ENCODE measurements around the gene HAUS3. TPM values are rescaled to one million over a fixed set of nuclear protein-coding genes. Genes with fewer than 3 reads are reported as not detected.

The HAUS3 gene
- total RNA-seq, 1 experiment from 2014 or later = 17.3 TPM

DNA sequence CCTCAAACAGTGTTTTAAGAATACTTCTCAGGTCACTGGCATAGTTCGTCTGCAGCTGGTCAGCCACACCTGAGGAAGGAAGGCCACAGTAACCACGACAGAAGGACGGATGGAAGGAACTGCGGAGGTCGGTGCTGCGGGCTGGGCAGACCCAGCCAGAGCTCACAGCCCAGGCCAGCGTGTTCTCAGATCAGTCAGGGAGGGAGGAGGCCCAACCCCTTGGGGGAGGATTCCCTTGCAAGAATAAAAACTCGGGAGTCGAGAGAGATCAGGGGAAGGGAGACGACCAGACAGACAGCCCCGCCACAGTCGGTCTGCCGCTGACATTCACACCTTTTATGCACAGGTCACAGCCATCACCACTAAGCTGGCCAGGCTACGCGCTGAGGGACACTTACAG lies 31.3 kb upstream of the HAUS3 start:
- ChIA-PET CTCF (no interaction called here), RAD21 (ENCODE audit: low non-redundant PET in 1 of 2, low total read pairs in 2 of 2, uncharacterized antibody in 2 of 2, unreplicated experiment in 2 of 2) (no interaction called here), POLR2A (no interaction called here)
- Histone ChIP-seq H2AFZ (ENCODE audit: low read depth, low read length, poor library complexity, severe bottlenecking) (no peak overlapping the region), H3K4me2 (ENCODE audit: low read length) (no peak overlapping the region), H3K4me1 (ENCODE audit: control insufficient read depth in 1 of 2, insufficient read depth in 2 of 2, low read length in 2 of 2) (no peaks in the 10 kb centered on the region), H3K9me3 (ENCODE audit: control insufficient read depth in 1 of 2, insufficient read depth in 1 of 2, low read depth in 1 of 2, low read length in 2 of 2) (no peaks in the 10 kb centered on the region), H3K27me3 (ENCODE audit: insufficient read depth, low read length) (no peaks in the 10 kb centered on the region), H4K20me1 (ENCODE audit: insufficient read depth) (no peaks in the 10 kb centered on the region), H3K36me3 (ENCODE audit: control insufficient read depth in 1 of 2, insufficient read depth in 2 of 2, low read length in 2 of 2) (no peaks in the 10 kb centered on the region), H3K27ac (ENCODE audit: low read depth, low read length) (no peak overlapping the region), H3K9me2 (ENCODE audit: insufficient read depth) (no peaks in the 10 kb centered on the region), H3K79me2 (ENCODE audit: insufficient read depth, low read length) (no peaks in the 10 kb centered on the region), H3K9ac (ENCODE audit: low read length) (no peak overlapping the region), H3K4me3 (replicated peaks in 1 of 2; ENCODE audit: low read depth in 1 of 2, low read length in 2 of 2) (no peak overlapping the region)
- ATAC-seq (no peak), DNase-seq (ENCODE audit: low read depth, low spot score) (no peak)
- TF ChIP-seq ZNF274 (IDR thresholded peaks at IDR 0.05; ENCODE audit: low read depth, low read length) (no peak), ZFX (IDR thresholded peaks at IDR 0.05) (no peak), EZH2phosphoT487 (IDR thresholded peaks at IDR 0.05; ENCODE audit: borderline replicate concordance) (no peak), EGR1 (IDR thresholded peaks at IDR 0.05; ENCODE audit: low read depth) (no peak), JUND (IDR thresholded peaks at IDR 0.05) (no peak)
- TF ChIP-seq, protein P1, sequence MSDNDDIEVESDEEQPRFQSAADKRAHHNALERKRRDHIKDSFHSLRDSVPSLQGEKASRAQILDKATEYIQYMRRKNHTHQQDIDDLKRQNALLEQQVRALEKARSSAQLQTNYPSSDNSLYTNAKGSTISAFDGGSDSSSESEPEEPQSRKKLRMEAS (IDR thresholded peaks at IDR 0.05) = no peak
- intact Hi-C loops (cut with micrococcal nuclease) = no loop called here
- BruUV-seq (replicated peaks) = no TSS peak

DNA sequence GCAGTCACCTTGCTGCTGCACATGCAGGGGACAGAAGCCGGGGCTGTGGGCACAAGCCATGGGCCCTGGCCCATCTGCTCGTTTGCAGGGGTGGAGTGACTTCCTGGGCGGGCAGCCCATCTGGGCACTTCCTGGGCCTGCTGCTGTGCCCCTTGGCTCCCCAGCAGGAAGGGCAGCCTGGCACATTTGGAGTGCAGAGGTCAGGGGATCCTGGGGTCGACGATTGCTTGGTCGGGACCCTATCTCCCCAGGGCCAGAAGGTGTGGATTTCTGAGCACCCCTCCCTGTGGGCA lies 30.9 kb upstream of the HAUS3 start:
- Histone ChIP-seq H3K9ac (ENCODE audit: low read length) (no peak overlapping the region), H3K4me1 (ENCODE audit: control insufficient read depth in 1 of 2, insufficient read depth in 2 of 2, low read length in 2 of 2) (no peaks in the 10 kb centered on the region), H2AFZ (ENCODE audit: low read depth, low read length, poor library complexity, severe bottlenecking) (no peak overlapping the region), H3K27ac (ENCODE audit: low read depth, low read length) (no peak overlapping the region), H3K9me2 (ENCODE audit: insufficient read depth) (no peaks in the 10 kb centered on the region), H3K4me3 (replicated peaks in 1 of 2; ENCODE audit: low read depth in 1 of 2, low read length in 2 of 2) (no peak overlapping the region), H3K79me2 (ENCODE audit: insufficient read depth, low read length) (no peaks in the 10 kb centered on the region), H3K4me2 (ENCODE audit: low read length) (no peak overlapping the region), H3K9me3 (ENCODE audit: control insufficient read depth in 1 of 2, insufficient read depth in 1 of 2, low read depth in 1 of 2, low read length in 2 of 2) (no peaks in the 10 kb centered on the region), H4K20me1 (ENCODE audit: insufficient read depth) (no peaks in the 10 kb centered on the region), H3K27me3 (ENCODE audit: insufficient read depth, low read length) (no peaks in the 10 kb centered on the region), H3K36me3 (ENCODE audit: control insufficient read depth in 1 of 2, insufficient read depth in 2 of 2, low read length in 2 of 2) (no peaks in the 10 kb centered on the region)
- RAD21 ChIA-PET (ENCODE audit: low non-redundant PET in 1 of 2, low total read pairs in 2 of 2, uncharacterized antibody in 2 of 2, unreplicated experiment in 2 of 2) = no interaction called here
- TF ChIP-seq TCF7L2 (IDR thresholded peaks at IDR 0.05; ENCODE audit: borderline replicate concordance, extremely low read depth, insufficient read depth, insufficient read length) = no peak
- no peak for TF ChIP-seq FOSL1 (IDR thresholded peaks at IDR 0.05; ENCODE audit: low read depth)
- TF ChIP-seq ZNF274 (IDR thresholded peaks at IDR 0.05; ENCODE audit: low read depth, low read length) = no peak
- no peak for TF ChIP-seq YY1 (IDR thresholded peaks at IDR 0.05; ENCODE audit: extremely low read depth, insufficient replicate concordance, low read depth, low read length)
- TF ChIP-seq SRF (IDR thresholded peaks at IDR 0.05; ENCODE audit: low read depth) = no peak
- no peak for TF ChIP-seq RAD21 (IDR thresholded peaks at IDR 0.05; ENCODE audit: low read depth)
- TF ChIP-seq POLR2A (IDR thresholded peaks at IDR 0.05; ENCODE audit: borderline replicate concordance, extremely low read depth, insufficient read depth, insufficient read length) = no peak
- no peak for TF ChIP-seq EGR1 (IDR thresholded peaks at IDR 0.05; ENCODE audit: low read depth)
- TF ChIP-seq, protein P2, sequence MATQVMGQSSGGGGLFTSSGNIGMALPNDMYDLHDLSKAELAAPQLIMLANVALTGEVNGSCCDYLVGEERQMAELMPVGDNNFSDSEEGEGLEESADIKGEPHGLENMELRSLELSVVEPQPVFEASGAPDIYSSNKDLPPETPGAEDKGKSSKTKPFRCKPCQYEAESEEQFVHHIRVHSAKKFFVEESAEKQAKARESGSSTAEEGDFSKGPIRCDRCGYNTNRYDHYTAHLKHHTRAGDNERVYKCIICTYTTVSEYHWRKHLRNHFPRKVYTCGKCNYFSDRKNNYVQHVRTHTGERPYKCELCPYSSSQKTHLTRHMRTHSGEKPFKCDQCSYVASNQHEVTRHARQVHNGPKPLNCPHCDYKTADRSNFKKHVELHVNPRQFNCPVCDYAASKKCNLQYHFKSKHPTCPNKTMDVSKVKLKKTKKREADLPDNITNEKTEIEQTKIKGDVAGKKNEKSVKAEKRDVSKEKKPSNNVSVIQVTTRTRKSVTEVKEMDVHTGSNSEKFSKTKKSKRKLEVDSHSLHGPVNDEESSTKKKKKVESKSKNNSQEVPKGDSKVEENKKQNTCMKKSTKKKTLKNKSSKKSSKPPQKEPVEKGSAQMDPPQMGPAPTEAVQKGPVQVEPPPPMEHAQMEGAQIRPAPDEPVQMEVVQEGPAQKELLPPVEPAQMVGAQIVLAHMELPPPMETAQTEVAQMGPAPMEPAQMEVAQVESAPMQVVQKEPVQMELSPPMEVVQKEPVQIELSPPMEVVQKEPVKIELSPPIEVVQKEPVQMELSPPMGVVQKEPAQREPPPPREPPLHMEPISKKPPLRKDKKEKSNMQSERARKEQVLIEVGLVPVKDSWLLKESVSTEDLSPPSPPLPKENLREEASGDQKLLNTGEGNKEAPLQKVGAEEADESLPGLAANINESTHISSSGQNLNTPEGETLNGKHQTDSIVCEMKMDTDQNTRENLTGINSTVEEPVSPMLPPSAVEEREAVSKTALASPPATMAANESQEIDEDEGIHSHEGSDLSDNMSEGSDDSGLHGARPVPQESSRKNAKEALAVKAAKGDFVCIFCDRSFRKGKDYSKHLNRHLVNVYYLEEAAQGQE (IDR thresholded peaks at IDR 0.05; ENCODE audit: low read depth) = no peak
- TF ChIP-seq, protein P3, sequence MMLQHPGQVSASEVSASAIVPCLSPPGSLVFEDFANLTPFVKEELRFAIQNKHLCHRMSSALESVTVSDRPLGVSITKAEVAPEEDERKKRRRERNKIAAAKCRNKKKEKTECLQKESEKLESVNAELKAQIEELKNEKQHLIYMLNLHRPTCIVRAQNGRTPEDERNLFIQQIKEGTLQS (IDR thresholded peaks at IDR 0.05) = no peak
- no TSS peak for BruUV-seq (replicated peaks)
- DNase-seq (ENCODE audit: low read depth, low spot score) (no peak), ATAC-seq (no peak)
- POLR2A ChIA-PET = no interaction called here
- intact Hi-C loops (cut with micrococcal nuclease) = no loop called here
- CTCF ChIA-PET = no interaction called here
